ENCODE measurements around the gene SMU1. TPM values are rescaled to one million over a fixed set of nuclear protein-coding genes. Genes with fewer than 3 reads are reported as not detected.

Gene SMU1
- total RNA-seq, 1 experiment from 2014 or later, result 23.2 TPM

GRCh38 chr9:33043671-33044070, 32.8 kb downstream of the SMU1 start:
- CTCF ChIA-PET, result interaction anchor here (1.4 kb wide), 1 partner anchor 182 kb away, joined by 7 read pairs; no protein-coding TSS in a partner anchor
- H3K36me3 Mint-ChIP-seq, result peaks cover 26% of the 10 kb centered on the region
- peak overlapping the region; percentile 78 for H3K4me3 Mint-ChIP-seq
- no peaks in the 10 kb centered on the region for H3K27me3 Mint-ChIP-seq (ENCODE audit: low read depth)
- DNase-seq (ENCODE audit: low spot score), result no peak
- TF ChIP-seq KAT7 (CRISPR knock-in tag; IDR thresholded peaks at IDR 0.05; ENCODE audit: borderline replicate concordance) (no peak), SP1 (CRISPR knock-in tag; conservative IDR thresholded peaks at IDR 0.05) (no peak), PRRX2 (CRISPR knock-in tag; IDR thresholded peaks at IDR 0.05) (no peak), JUN (CRISPR knock-in tag; IDR thresholded peaks at IDR 0.05) (no peak), IRF1 (CRISPR knock-in tag; IDR thresholded peaks at IDR 0.05) (no peak), AFF4 (CRISPR knock-in tag; IDR thresholded peaks at IDR 0.05; ENCODE audit: borderline replicate concordance) (no peak), ZNF281 (CRISPR knock-in tag; IDR thresholded peaks at IDR 0.05) (no peak), FOXP4 (CRISPR knock-in tag; IDR thresholded peaks at IDR 0.05) (no peak), TEAD1 (CRISPR knock-in tag; IDR thresholded peaks at IDR 0.05) (no peak), FOXK1 (CRISPR knock-in tag; IDR thresholded peaks at IDR 0.05) (no peak), FOXP1 (CRISPR knock-in tag; IDR thresholded peaks at IDR 0.05; ENCODE audit: borderline replicate concordance) (no peak), ESRRA (CRISPR knock-in tag; IDR thresholded peaks at IDR 0.05; ENCODE audit: borderline replicate concordance) (no peak), ZBTB21 (CRISPR knock-in tag; IDR thresholded peaks at IDR 0.05; ENCODE audit: borderline replicate concordance) (no peak), OVOL2 (CRISPR knock-in tag; IDR thresholded peaks at IDR 0.05; ENCODE audit: borderline replicate concordance) (no peak), ETV6 (CRISPR knock-in tag; IDR thresholded peaks at IDR 0.05) (no peak), MXD4 (CRISPR knock-in tag; IDR thresholded peaks at IDR 0.05; ENCODE audit: borderline replicate concordance) (no peak)
- no peak for ATAC-seq
- peak overlapping the region; percentile 82 for H3K27ac Mint-ChIP-seq
- H3K9me3 Mint-ChIP-seq, result no peaks in the 10 kb centered on the region
- POLR2A ChIA-PET, result interaction anchor here (1.5 kb wide), 1 partner anchor 19 kb away, joined by 5 read pairs; no protein-coding TSS in a partner anchor
- H3K4me1 Mint-ChIP-seq, result peaks cover 19% of the 10 kb centered on the region

GRCh38 chr9:33042473-33042872, 34.0 kb downstream of the SMU1 start:
- DNase-seq (ENCODE audit: low spot score) (no peak), ATAC-seq (no peak)
- ChIA-PET CTCF (no interaction called here), POLR2A (interaction anchor here (1.5 kb wide), 1 partner anchor 18 kb away, joined by 5 read pairs; no protein-coding TSS in a partner anchor)
- Mint-ChIP-seq H3K4me3 (no peak overlapping the region), H3K27ac (no peak overlapping the region), H3K9me3 (no peaks in the 10 kb centered on the region), H3K4me1 (peaks cover 19% of the 10 kb centered on the region), H3K36me3 (peaks cover 28% of the 10 kb centered on the region), H3K27me3 (ENCODE audit: low read depth) (no peaks in the 10 kb centered on the region)
- no peak for TF ChIP-seq ZSCAN18 (CRISPR knock-in tag; IDR thresholded peaks at IDR 0.05)
- no peak for TF ChIP-seq PRRX2 (CRISPR knock-in tag; IDR thresholded peaks at IDR 0.05)
- TF ChIP-seq ZNF121 (CRISPR knock-in tag; IDR thresholded peaks at IDR 0.05), result no peak
- no peak for TF ChIP-seq ATF3 (CRISPR knock-in tag; conservative IDR thresholded peaks at IDR 0.05)
- TF ChIP-seq MLX (CRISPR knock-in tag; IDR thresholded peaks at IDR 0.05), result no peak
- no peak for TF ChIP-seq MYBL2 (CRISPR knock-in tag; IDR thresholded peaks at IDR 0.05)
- no peak for TF ChIP-seq TEAD4 (CRISPR knock-in tag; IDR thresholded peaks at IDR 0.05)
- no peak for TF ChIP-seq CREM (CRISPR knock-in tag; IDR thresholded peaks at IDR 0.05)
- TF ChIP-seq E2F1 (CRISPR knock-in tag; IDR thresholded peaks at IDR 0.05), result no peak

Measured in WTC11 (cell line).